Transverse colon (tissue), 4 donors: Measurements from ENCODE around the gene JAZF1.

Experiments used
- CTCF ChIP-seq, 5 experiments: fragments of 200-600 bp in 3 of 5; fragments of 450-650 bp in 2 of 5; sonication (generic) in 3 of 5; IDR thresholded peaks; 1 replicate in 2 of 5; 2 replicates in 3 of 5; pipeline ENCODE4 v1.5.1; 2016 to 2017; ENCODE audit warnings: antibody characterized with exemption in 5 of 5, inconsistent platforms in 3 of 5, mild to moderate bottlenecking in 2 of 5, moderate library complexity in 1 of 5
- EP300 ChIP-seq: sonication (generic); formaldehyde crosslinking; IDR thresholded peaks from one replicate; pipeline ENCODE4 v1.6.1; 2017; ENCODE audit warnings: antibody characterized with exemption, low read depth
- POLR2A ChIP-seq: fragments of 450-650 bp; IDR thresholded peaks from one replicate; pipeline ENCODE4 v1.6.1; 2016; ENCODE audit warnings: antibody characterized with exemption, mild to moderate bottlenecking, moderate library complexity
- POLR2AphosphoS5 ChIP-seq, 3 donors: sonication (generic); formaldehyde crosslinking; IDR thresholded peaks; one replicate each; pipeline ENCODE4 v1.6.1; 2016; ENCODE audit warnings: antibody characterized with exemption in 3 of 3

GRCh38 chr7:28199021-28199510 is 18.5 kb upstream of the JAZF1 start:
- TF ChIP-seq POLR2AphosphoS5 (IDR thresholded peaks at IDR 0.05) (no peak), CTCF (IDR thresholded peaks at IDR 0.05) (no peak), POLR2A (no peak), EP300 (no peak)
